Heart right ventricle (tissue), 16 donors: Measurements from ENCODE around the gene NF1. TPM values are rescaled to one million over a fixed set of nuclear protein-coding genes. Genes with fewer than 3 reads are reported as not detected.
A peak's percentile ranks its signal among the peaks of the same experiment; 100 is the strongest.

Experiments
- ATAC-seq, 8 donors: fragments of 200-7000 bp; cut with Tn5 transposase; one replicate each; pipeline ENCODE4 v1.9.1; 2020; ENCODE audit warnings: mild to moderate bottlenecking in 8 of 8, moderate library complexity in 8 of 8, moderate number of reproducible peaks in 1 of 8
- DNase-seq, 2 donors: peaks; one replicate each; pipeline ENCODE4 v3.0.0-alpha.2; 2020
- H3K27ac ChIP-seq, 10 donors: fragments of 200-600 bp; sonication (generic) in 2 of 10; one replicate each; pipeline versions ENCODE4 v1.5.0 to v1.8.0; 2020 to 2022; ENCODE audit warnings: mild to moderate bottlenecking in 3 of 10
- H3K27me3 ChIP-seq, 7 donors: fragments of 200-600 bp; one replicate each; pipeline ENCODE4 v1.8.0; 2021 to 2022; ENCODE audit warnings: mild to moderate bottlenecking in 2 of 7
- H3K36me3 ChIP-seq, 9 donors: fragments of 200-600 bp; sonication (generic) in 1 of 9; one replicate each; pipeline versions ENCODE4 v1.5.0 to v1.8.0; 2020 to 2022; ENCODE audit warnings: mild to moderate bottlenecking in 2 of 9
- H3K4me1 ChIP-seq, 9 donors: fragments of 200-600 bp; sonication (generic) in 1 of 9; one replicate each; pipeline versions ENCODE4 v1.5.0 to v1.8.0; 2020 to 2022; ENCODE audit warnings: mild to moderate bottlenecking in 4 of 9
- H3K4me3 ChIP-seq, 10 donors: fragments of 200-600 bp; sonication (generic) in 2 of 10; one replicate each; pipeline versions ENCODE4 v1.5.0 to v1.8.0; 2020 to 2022; ENCODE audit warnings: mild to moderate bottlenecking in 7 of 10, moderate library complexity in 2 of 10
- H3K9me3 ChIP-seq, 11 donors: fragments of 200-600 bp in 10 of 11; sonication (generic) in 2 of 11; one replicate each; pipeline versions ENCODE4 v1.5.0 to v1.8.0; 2013 to 2022; ENCODE audit warnings: mild to moderate bottlenecking in 2 of 11, control low read depth in 1 of 11, moderate library complexity in 1 of 11
- WGBS, 2 donors: extraction: QIAGEN DNeasy Blood & Tissue Kit; methylation state at CpG; one replicate each; pipeline ENCODE4 v1.1.7; 2013; ENCODE audit warnings: inconsistent platforms in 1 of 2; 5-methylcytosine and 5-hydroxymethylcytosine counted together
- intact Hi-C, 10 donors: fragments of 100-400 bp; cut with DNase I; formaldehyde crosslinking; loops; one replicate each; pipeline versions ENCODE4 v1.11.1 to v1.14.2; 2022
- polyA plus RNA-seq, 2 donors: library from polyadenylated mRNA; stranded (reverse); fragments of 200-250 nt; gene quantifications; one replicate each; pipeline ENCODE4 v1.2.3, GENCODE V29; 2013
- total RNA-seq, 10 donors: library from RNA; stranded (reverse); fragmentation: NEBNext Ultra II Directional in 3 of 10; extraction: Animal tissue kit (Norgen Biotek cat#: 25700) in 3 of 10; gene quantifications; one replicate each; pipeline versions ENCODE4 v1.2.1 to v1.2.4, GENCODE V29; 2021 to 2023
- TF ChIP-seq, protein P1 (sequence below), 9 donors: fragments of 200-600 bp; sonication (generic) in 2 of 9; IDR thresholded peaks; one replicate each; pipeline versions ENCODE4 v1.5.0 to v1.8.0; 2021 to 2022; ENCODE audit warnings: antibody characterized with exemption in 9 of 9, mild to moderate bottlenecking in 5 of 9, moderate library complexity in 1 of 9
- donor health status: Arrhythmogenic right ventricular cardiomyopathy.
- donor health status: ischemic (EF 13 %, LVEDD 7.1; RV severe dilation, severe dysfunction).
- donor health status: healthy with polysubstance abuse.
- donor health status: DM: no; HTN: yes; CAD: no.
- donor health status: DM: no; HTN: no; CAD: no.
- donor health status: ischemic (EF 25% LVEDD 6.9; RV normal size, moderate dysfunction).
- donor health status: ischemic (EF 25% LVEDD 5.7; RV mildly dilated, moderate dysfunction).
- donor health status: healthy.
- donor health status: DM: yes; HTN: yes; CAD: no.
- donor health status: Ischemic cardiomyopathy.
- donor health status: ischemic (EF 35%, LVEDD 5.7; RV mildly dilated, moderate dysfunction).
- donor health status: nonischemic (EF 11% LVEDD 7.7; RV severe dilation, severe dysfunction).
- donor health status: DM: yes; HTN: yes; CAD: no.
- donor health status: PGD.
- donor health status: ischemic (EF 29% LVEDD 5.4; RV normal size, mild dysfunction).
- donor health status: nonischemic (EF 23%, LVEDD 6.1; RV moderate dilation, normal function).

The NF1 gene
- total and polyA plus RNA-seq, 12 donors: 4.2 to 71.0 (median 54.6) TPM

DNA sequence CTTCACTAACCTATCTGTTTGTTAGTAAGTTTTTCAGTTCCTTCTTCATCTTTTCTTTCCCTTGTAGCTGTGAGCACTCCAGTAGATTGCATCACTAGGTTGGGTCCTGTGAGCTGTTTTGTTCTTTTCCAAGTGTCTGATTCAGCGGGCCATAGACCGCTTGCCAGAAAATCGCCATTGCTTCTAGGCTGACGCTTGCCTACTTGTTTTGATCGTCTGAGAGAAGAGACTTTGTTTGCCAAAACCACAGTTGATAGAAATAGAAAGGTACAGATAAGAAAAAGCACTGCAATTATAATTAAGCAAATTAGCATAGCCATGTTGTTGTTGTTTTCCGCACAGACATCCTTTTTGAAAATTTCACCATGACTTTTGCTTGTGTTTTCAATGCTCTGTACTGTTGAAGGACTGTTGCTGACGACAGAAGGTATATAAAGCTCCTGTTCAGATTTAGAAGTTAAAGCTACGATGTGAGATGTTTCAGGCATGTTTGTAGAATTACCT lies 223.6 kb downstream of the NF1 start:
- Histone ChIP-seq H3K27me3 (no peaks in the 10 kb centered on the region), H3K4me3 (peak overlapping the region in 7 of 10 donors; percentile 6 to 57 (median 33)), H3K27ac (peak overlapping the region; percentile 29 to 89 (median 56)), H3K4me1 (peaks cover 0 to 56% (median 7%) of the 10 kb centered on the region in 9 donors), H3K9me3 (no peaks in the 10 kb centered on the region), H3K36me3 (no peaks in the 10 kb centered on the region)
- DNase-seq (peak; percentile 30 to 49), ATAC-seq (peak; percentile 73 to 96 (median 90))
- intact Hi-C loops: no loop called here
- TF ChIP-seq, protein P1, sequence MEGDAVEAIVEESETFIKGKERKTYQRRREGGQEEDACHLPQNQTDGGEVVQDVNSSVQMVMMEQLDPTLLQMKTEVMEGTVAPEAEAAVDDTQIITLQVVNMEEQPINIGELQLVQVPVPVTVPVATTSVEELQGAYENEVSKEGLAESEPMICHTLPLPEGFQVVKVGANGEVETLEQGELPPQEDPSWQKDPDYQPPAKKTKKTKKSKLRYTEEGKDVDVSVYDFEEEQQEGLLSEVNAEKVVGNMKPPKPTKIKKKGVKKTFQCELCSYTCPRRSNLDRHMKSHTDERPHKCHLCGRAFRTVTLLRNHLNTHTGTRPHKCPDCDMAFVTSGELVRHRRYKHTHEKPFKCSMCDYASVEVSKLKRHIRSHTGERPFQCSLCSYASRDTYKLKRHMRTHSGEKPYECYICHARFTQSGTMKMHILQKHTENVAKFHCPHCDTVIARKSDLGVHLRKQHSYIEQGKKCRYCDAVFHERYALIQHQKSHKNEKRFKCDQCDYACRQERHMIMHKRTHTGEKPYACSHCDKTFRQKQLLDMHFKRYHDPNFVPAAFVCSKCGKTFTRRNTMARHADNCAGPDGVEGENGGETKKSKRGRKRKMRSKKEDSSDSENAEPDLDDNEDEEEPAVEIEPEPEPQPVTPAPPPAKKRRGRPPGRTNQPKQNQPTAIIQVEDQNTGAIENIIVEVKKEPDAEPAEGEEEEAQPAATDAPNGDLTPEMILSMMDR (IDR thresholded peaks at IDR 0.05): no peak
- 45 to 58% methylated on average over 8 of the region's 8 CpGs for WGBS, 2 donors

DNA sequence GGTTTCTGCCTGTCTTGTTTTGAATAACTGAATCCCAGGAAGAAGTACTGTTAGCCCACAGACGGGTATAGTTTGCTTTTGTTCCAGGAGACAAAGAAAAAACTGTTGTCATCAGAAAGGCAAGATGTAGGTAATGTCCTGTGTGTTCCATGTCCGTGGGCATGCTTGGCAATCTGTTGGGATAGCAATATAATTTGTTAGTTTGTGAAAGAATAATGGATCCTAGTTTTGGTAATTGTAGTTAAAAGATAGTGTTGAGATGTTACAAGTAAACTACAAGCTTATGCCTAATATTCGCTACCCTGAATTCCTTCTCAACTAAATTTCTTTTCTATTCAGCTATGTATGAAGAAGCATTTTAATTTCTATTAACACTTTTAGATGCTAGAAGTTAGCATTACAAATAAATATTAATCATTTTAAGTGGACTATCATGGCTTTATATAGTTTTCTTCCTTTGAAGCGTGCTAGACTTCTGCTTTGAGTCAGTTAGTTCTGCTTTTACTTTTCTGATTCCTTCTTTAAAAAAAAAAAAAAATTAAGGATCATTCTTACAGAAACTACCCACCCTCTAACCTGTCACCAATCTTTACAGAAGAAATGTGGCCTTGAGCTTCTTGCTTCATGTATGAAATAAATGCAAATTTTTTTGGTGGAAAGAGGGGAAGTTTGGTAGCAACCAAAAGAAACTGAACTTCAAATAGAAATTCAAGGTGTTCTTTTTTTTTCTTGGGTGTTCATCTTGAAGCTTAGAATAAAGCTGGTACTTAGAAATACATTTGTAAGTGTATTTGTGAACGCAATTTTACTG lies 224.3 kb downstream of the NF1 start:
- Histone ChIP-seq H3K9me3 (no peaks in the 10 kb centered on the region), H3K4me3 (peak overlapping the region in 7 of 10 donors; percentile 6 to 57 (median 33)), H3K36me3 (peaks cover 0 to 2% (median 0%) of the 10 kb centered on the region in 9 donors), H3K27ac (peak overlapping the region in 8 of 10 donors; percentile 29 to 89 (median 62)), H3K27me3 (no peaks in the 10 kb centered on the region), H3K4me1 (peaks cover 0 to 55% (median 7%) of the 10 kb centered on the region in 9 donors)
- TF ChIP-seq, protein P1 (IDR thresholded peaks at IDR 0.05): no peak
- ATAC-seq (peak in 1 of 8 donors; percentile 12), DNase-seq (no peak)
- 80 to 81% methylated on average over 5 of the region's 5 CpGs for WGBS, 2 donors
- intact Hi-C loops: no loop called here

DNA sequence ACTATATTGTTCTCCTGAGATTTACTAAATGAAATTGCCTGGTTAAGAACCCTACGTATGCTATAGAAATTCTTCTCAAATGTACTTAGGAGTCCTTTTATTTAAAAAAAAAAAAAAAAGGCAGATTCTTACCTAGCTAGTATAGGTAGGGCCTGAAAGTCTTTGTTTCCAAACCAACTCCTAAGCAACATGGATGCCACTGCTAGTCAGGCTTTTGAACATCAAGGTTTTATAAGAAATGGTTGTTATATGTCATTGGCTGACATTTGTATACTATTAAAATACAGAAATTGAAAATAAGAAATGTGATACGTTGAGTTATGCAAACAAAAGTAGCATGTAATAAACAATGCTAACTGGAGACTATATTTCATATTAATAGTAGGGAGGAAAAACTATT lies 225.5 kb downstream of the NF1 start:
- H3K27ac ChIP-seq: peak overlapping the region in 4 of 10 donors; percentile 0 to 89 (median 16)
- H3K4me1 ChIP-seq: peaks cover 0 to 43% (median 7%) of the 10 kb centered on the region in 9 donors
- no peaks in the 10 kb centered on the region for H3K27me3 ChIP-seq
- H3K4me3 ChIP-seq: peak overlapping the region in 4 of 10 donors; percentile 5 to 57 (median 30)
- intact Hi-C loops: loop anchor here in 1 of 10 donors (10.0 kb wide), 1 partner anchor 75 kb away; no protein-coding TSS in a partner anchor
- no peaks in the 10 kb centered on the region for H3K9me3 ChIP-seq
- H3K36me3 ChIP-seq: peaks cover 0 to 8% (median 0%) of the 10 kb centered on the region in 9 donors
- no peak for DNase-seq
- 91 to 92% methylated on average over 2 of the region's 2 CpGs for WGBS, 2 donors
- TF ChIP-seq, protein P1 (IDR thresholded peaks at IDR 0.05): no peak
- no peak for ATAC-seq

DNA sequence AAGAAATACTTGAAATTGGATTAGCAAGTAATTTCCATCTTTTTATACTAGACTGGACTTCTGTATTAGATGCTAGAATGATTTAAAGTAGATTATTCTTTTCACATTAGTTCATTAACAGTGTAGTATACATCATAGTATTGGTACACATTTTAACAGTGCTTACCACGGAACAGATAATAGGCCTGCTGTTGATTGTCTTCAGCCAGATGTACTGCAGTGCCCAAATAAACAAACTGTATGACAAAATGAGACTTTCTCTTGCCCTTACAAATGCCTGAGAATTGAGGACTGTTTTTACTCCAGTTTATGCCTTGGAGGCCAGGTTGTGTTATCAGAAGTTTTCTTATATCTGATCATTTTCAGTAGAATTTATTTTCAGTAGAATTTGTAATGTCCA lies 226.0 kb downstream of the NF1 start:
- TF ChIP-seq, protein P1 (IDR thresholded peaks at IDR 0.05): no peak
- no peak for ATAC-seq
- WGBS, 2 donors: 40 to 45% methylated on average over 1 of the region's 1 CpG

More for the DNA sequence above, 226.0 kb downstream of the NF1 start:
- peaks cover 0 to 37% (median 7%) of the 10 kb centered on the region in 9 donors for H3K4me1 ChIP-seq
- H3K27ac ChIP-seq: peak overlapping the region in 6 of 10 donors; percentile 0 to 89 (median 20)
- H3K36me3 ChIP-seq: peaks cover 0 to 14% (median under 1%) of the 10 kb centered on the region in 9 donors
- intact Hi-C loops: loop anchor here in 1 of 10 donors (10.0 kb wide), 1 partner anchor 76 kb away; no protein-coding TSS in a partner anchor
- no peaks in the 10 kb centered on the region for H3K9me3 ChIP-seq
- DNase-seq: no peak
- no peaks in the 10 kb centered on the region for H3K27me3 ChIP-seq
- peak overlapping the region in 7 of 10 donors; percentile 4 to 57 (median 26) for H3K4me3 ChIP-seq
